Activated CD8-positive, alpha-beta memory T cell treated with anti-CD3 and anti-CD28 coated beads, Interleukin-2, amount 10 ng/mL, durations not matched to agents 7 days and 5 days (primary cell): ENCODE data around the gene FADS3. TPM values are rescaled to one million over a fixed set of nuclear protein-coding genes. Genes with fewer than 3 reads are reported as not detected.

ENCODE experiments used
- ATAC-seq: fragments of 150-1000 bp; cut with Tn5 transposase; one replicate; pipeline ENCODE4 v1.10.0; 2021; ENCODE audit warnings: moderate library complexity
- CTCF ChIA-PET: fragments of 350-600 bp; sonication (Branson Sonifier 250); formaldehyde crosslinking; loops from one replicate; lab custom pipeline; 2021; ENCODE audit warnings: antibody characterized with exemption; lab: Charles Lee
- DNase-seq: peaks from one replicate; pipeline ENCODE4 v3.0.0-alpha.2; 2020
- H3K27ac Mint-ChIP-seq: one replicate; pipeline ENCODE4 v1.8.0; 2021; ENCODE audit warnings: mild to moderate bottlenecking, mixed read lengths
- H3K27me3 Mint-ChIP-seq: one replicate; pipeline ENCODE4 v1.8.0; 2021; ENCODE audit warnings: mixed read lengths
- H3K36me3 Mint-ChIP-seq: one replicate; pipeline ENCODE4 v1.8.0; 2021; ENCODE audit warnings: mild to moderate bottlenecking, mixed read lengths
- H3K4me1 Mint-ChIP-seq: one replicate; pipeline ENCODE4 v1.8.0; 2021; ENCODE audit warnings: mixed read lengths
- H3K4me3 Mint-ChIP-seq: one replicate; pipeline ENCODE4 v1.8.0; 2021; ENCODE audit warnings: mild to moderate bottlenecking, moderate library complexity, mixed read lengths
- H3K9me3 Mint-ChIP-seq: one replicate; pipeline ENCODE4 v1.8.0; 2022; ENCODE audit warnings: low read depth, mixed read lengths
- total RNA-seq, 2 experiments: library from RNA; stranded (reverse); gene quantifications; one replicate each; pipeline ENCODE4 v1.2.3, GENCODE V29; 2021

Gene FADS3
- total RNA-seq, 2 experiments from 2014 or later = 2.6 to 7.7 TPM

DNA sequence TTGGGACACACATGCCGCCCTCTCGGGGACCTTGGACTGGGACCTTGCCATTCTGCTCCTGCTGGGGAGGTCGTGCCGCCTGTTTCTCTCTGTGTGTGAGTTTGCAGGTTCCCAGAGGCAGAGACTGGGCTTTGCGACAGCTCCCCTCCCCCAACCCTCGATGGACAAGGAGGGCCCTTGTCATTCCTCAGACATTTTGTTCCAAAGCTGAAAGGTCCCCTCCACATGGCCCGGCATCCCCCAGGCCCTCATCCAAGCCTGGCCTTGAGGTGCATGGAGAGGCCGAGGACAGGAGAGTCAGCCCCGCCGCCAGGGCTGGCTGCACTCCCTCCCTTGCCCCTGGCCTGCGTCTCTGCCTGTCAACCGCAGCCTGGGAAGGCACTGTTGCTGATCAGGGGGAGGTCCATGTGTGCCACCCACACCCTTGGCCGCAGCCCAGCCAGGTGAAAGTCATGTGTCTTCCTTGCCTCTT is 37.6 kb downstream of the FADS3 start:
- no peak overlapping the region for H3K4me3 Mint-ChIP-seq
- CTCF ChIA-PET = interaction anchor here (1.0 kb wide), 1 partner anchor 45 kb away, joined by 3 read pairs; no protein-coding TSS in a partner anchor
- no peaks in the 10 kb centered on the region for H3K4me1 Mint-ChIP-seq
- DNase-seq (no peak), ATAC-seq (no peak)
- no peaks in the 10 kb centered on the region for H3K9me3 Mint-ChIP-seq
- peaks cover 26% of the 10 kb centered on the region for H3K36me3 Mint-ChIP-seq
- no peak overlapping the region for H3K27ac Mint-ChIP-seq
- H3K27me3 Mint-ChIP-seq = no peaks in the 10 kb centered on the region

DNA sequence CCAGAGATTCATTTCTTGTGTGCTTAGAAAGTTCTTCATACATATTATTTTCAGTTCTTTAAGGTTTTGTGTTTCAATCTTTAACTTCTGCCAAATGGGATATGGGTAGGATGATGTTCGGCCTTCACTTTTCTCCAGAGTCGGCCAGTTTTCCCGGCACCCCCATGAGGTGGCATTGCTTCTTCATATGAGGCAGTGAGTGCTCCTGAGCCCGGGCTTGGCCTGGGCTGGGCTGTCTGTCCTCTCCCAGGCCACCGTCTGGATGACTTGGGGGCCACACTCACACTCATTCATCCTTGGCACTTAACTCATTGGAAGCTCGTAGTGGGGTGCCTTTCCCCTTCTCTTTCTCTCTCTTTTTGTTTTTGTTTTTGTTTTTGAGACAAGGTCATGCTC is 39.4 kb downstream of the FADS3 start:
- no peak overlapping the region for H3K27ac Mint-ChIP-seq
- H3K36me3 Mint-ChIP-seq = peaks cover 40% of the 10 kb centered on the region
- no peak overlapping the region for H3K4me3 Mint-ChIP-seq
- DNase-seq (no peak), ATAC-seq (no peak)
- CTCF ChIA-PET = no interaction called here
- no peaks in the 10 kb centered on the region for H3K4me1 Mint-ChIP-seq
- no peaks in the 10 kb centered on the region for H3K27me3 Mint-ChIP-seq
- H3K9me3 Mint-ChIP-seq = no peaks in the 10 kb centered on the region

DNA sequence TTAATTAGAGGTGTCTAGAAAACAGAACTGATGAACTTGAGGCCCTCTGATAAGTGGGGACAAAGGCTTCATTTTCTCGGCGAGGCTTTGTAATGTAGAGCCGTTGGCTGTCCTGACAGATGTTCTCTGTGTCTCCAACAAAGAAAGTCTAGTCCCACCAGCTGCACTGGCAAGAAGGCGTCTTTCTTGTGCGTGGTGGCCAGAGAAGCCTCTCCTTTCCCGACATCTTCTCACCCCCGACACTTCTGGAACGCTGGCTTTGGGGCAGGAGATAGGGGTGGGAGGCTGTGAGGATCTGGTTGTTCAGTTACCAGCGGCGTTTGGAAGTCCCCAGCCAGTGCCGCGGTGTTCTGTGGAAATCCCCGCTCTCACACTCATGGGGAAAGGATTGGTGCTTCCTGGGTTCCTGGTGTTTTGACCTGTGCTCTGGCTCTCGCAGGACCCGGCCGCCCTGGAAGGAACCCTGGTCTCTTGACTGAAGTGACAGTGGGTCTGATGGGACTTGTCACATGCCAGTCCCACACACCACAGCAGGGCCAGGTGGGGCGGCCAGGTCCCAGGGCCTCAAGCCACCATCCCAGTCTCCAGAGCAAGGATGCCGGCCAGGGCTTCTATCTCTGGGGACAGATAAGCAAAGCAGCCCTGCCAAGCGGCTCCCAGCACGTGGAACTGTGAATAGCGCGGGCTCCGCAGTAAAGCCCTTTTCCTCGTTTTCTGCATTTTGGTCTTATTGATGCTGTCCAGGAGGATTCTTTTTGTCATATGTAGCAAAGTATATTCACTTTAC is 40.0 kb downstream of the FADS3 start:
- CTCF ChIA-PET = no interaction called here
- no peak overlapping the region for H3K27ac Mint-ChIP-seq
- H3K36me3 Mint-ChIP-seq = peaks cover 44% of the 10 kb centered on the region

DNA sequence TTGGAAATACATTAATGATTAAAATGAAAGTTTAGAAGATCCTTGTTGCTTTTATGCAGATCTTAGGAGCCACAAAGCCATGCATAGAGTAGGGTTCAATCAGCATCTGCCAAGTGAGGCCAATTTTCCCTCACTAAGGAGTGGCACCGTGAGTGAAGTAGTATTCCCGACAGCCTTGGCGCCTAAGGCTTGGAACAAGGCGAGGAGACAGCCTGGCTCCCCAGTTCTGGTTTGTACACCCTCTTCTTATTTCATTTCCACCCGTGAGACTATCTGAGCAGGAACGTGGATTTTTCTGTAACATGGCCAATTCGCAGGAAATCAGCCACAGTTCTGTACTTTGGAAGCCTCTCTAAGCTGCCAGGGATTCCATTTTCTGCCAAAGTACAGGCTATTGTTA is 40.7 kb downstream of the FADS3 start:
- DNase-seq = no peak
- no peaks in the 10 kb centered on the region for H3K4me1 Mint-ChIP-seq
- no peak overlapping the region for H3K4me3 Mint-ChIP-seq
- H3K27me3 Mint-ChIP-seq = no peaks in the 10 kb centered on the region
- no peak for ATAC-seq
- CTCF ChIA-PET = no interaction called here
- H3K9me3 Mint-ChIP-seq = no peaks in the 10 kb centered on the region
- H3K27ac Mint-ChIP-seq = no peak overlapping the region
- peaks cover 46% of the 10 kb centered on the region for H3K36me3 Mint-ChIP-seq

More for the DNA sequence above, 40.0 kb downstream of the FADS3 start:
- no peak for DNase-seq
- ATAC-seq = no peak
- Mint-ChIP-seq H3K4me1 (no peaks in the 10 kb centered on the region), H3K9me3 (no peaks in the 10 kb centered on the region), H3K27me3 (no peaks in the 10 kb centered on the region), H3K4me3 (no peak overlapping the region)

DNA sequence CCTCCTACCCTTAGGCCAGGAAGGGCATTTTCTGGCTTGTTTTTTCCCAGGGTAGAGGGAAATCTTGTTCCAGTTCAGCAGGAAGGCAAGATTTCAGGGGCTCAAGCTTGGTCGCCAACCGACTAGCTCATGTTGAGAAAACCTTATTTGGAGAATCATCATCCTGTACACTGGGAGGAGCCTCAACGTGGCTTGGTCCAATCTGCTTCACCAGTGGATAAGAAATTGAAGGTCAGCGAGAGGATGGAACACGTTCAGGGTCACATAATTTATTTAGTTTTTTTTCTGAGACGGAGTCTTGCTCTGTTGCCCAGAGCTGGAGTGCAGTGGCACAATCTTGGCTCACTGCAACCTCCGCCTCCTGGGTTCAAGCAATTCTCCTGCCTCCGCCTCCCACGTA is 42.7 kb downstream of the FADS3 start:
- Mint-ChIP-seq H3K27ac (no peak overlapping the region), H3K4me3 (no peak overlapping the region), H3K4me1 (no peaks in the 10 kb centered on the region), H3K36me3 (peaks cover 50% of the 10 kb centered on the region), H3K27me3 (no peaks in the 10 kb centered on the region), H3K9me3 (no peaks in the 10 kb centered on the region)
- ATAC-seq (no peak), DNase-seq (no peak)
- CTCF ChIA-PET = interaction anchor here (1.3 kb wide), 1 partner anchor 20 kb away, joined by 3 read pairs; the partner anchor contains the start of gene FADS2

DNA sequence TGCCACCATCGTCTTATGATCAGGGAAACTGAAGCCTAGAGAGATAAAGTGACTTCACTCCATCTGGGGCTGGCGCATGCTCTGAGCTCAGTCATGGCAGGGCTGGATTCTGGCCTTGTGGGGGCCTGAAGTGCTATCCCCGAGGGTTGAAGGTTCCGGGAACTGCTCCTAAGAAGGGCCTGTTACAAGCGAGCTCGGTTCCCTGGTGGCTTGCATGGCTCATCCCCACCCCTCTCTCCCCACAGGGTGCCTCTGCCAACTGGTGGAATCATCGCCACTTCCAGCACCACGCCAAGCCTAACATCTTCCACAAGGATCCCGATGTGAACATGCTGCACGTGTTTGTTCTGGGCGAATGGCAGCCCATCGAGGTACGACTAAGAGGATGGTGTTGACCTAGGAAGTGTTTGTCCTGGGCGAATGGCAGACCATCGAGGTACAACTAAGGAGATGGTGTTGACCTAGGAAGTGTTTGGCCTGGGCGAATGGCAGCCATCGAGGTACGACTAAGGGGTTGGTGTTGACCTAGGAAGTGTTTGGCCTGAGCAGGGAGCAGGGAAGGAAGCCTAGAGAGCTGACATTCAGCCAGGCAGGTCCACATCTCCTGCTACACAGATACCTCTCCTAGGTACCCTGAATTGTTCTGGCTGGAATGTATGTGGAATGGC is 43.3 kb downstream of the FADS3 start:
- H3K27ac Mint-ChIP-seq = no peak overlapping the region
- ATAC-seq = no peak
- CTCF ChIA-PET = interaction anchor here (1.3 kb wide), 1 partner anchor 20 kb away, joined by 3 read pairs; the partner anchor contains the start of gene FADS2

DNA sequence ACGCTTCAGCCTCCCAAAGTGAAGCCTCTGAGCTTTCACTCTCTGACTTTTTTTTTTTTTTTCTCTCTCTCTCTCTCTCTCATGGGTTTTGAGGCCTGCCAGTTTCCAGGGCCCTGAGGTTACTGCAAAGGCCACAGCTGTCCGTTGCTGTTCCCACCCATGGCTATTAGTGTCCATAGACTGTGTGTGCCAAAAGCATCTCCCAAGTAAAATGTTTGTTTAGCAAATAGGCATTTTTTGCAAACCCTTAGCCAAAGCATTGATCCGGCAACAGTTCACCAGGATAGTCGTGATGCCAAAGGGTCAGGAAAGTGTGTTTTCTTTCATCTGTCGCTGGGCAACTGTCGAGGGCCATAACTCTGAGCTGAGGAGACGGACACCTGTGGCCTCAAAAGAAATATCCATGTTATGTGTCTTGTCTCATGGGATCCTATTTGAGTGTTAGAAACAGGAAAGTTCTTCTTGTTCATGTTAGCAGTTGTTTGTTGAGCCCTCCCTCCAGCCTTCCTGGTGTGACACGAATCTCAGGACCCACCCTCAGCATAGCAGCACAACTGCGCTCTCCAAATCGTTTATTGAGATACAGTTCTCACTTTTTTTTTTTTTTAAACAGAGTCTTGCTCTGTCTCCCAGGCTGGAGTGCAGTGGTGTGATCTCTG is 44.9 kb downstream of the FADS3 start:
- no peaks in the 10 kb centered on the region for H3K4me1 Mint-ChIP-seq
- no peaks in the 10 kb centered on the region for H3K9me3 Mint-ChIP-seq
- H3K4me3 Mint-ChIP-seq = no peak overlapping the region
- CTCF ChIA-PET = interaction anchor here (0.7 to 1.0 kb wide), 2 partner anchors 25 to 53 kb away, joined by 3 read pairs; no protein-coding TSS in a partner anchor
- ATAC-seq (no peak), DNase-seq (no peak)
- H3K27me3 Mint-ChIP-seq = no peaks in the 10 kb centered on the region
- peaks cover 50% of the 10 kb centered on the region for H3K36me3 Mint-ChIP-seq
- H3K27ac Mint-ChIP-seq = no peak overlapping the region

More for the DNA sequence above, 43.3 kb downstream of the FADS3 start:
- no peak for DNase-seq
- peaks cover 52% of the 10 kb centered on the region for H3K36me3 Mint-ChIP-seq
- no peaks in the 10 kb centered on the region for H3K27me3 Mint-ChIP-seq
- no peaks in the 10 kb centered on the region for H3K9me3 Mint-ChIP-seq
- no peak overlapping the region for H3K4me3 Mint-ChIP-seq
- H3K4me1 Mint-ChIP-seq = no peaks in the 10 kb centered on the region

DNA sequence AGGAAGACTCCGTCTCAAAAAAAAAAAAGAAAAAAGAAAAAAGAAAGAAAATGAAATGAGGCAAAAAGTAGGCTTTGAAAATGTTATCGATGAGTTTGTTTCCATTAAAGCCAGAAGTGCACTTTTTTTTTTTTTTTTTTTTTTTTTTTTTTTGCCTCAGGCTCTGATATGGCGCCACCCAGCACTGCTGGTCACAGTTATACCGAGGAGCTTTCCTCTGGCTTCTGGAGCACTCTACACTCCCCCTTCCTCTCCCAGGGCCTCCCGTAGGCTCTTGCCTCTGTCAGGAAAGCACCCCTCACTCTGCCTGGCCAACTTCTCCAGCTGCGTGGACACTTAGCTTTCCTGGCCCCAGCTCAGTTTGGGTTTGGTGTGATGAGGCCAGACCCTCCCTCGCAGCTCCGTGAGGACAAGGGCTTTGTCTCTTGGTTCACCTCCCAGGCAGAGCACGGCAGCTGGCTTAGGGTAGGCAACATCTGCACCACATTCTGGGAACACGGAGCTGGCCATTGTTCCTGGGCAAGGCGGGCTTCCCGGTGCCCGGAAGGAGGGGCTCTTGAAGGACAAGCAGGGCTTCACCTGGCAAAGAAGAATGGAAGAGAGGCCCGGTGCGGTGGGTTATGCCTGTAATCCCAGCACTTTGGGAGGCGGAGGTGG is 46.3 kb downstream of the FADS3 start:
- Mint-ChIP-seq H3K36me3 (peaks cover 56% of the 10 kb centered on the region), H3K27me3 (no peaks in the 10 kb centered on the region), H3K9me3 (no peaks in the 10 kb centered on the region), H3K4me1 (no peaks in the 10 kb centered on the region), H3K27ac (no peak overlapping the region), H3K4me3 (no peak overlapping the region)
- no peak for ATAC-seq
- DNase-seq = no peak
- CTCF ChIA-PET = interaction anchor here (0.6 to 1.2 kb wide), 4 partner anchors 16 to 264 kb away, joined by 3 to 5 read pairs (median 4); no protein-coding TSS in a partner anchor

DNA sequence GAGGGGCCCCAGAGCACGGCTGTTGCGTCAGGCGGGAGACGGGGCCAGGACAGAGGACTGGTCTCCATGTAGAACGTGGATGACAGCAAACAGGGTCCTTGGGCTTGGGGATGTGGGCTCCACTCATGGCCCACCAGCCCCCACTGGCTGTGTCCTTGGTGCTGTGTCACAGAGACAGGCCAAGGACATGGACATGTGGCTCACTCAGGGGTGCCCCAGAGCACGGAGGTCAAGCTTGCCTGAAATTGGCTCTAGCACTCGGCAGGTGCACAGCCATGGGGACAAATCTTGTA is 48.9 kb downstream of the FADS3 start:
- CTCF ChIA-PET = interaction anchor here (2.1 kb wide), 1 partner anchor 239 kb away, joined by 5 read pairs; no protein-coding TSS in a partner anchor
- Mint-ChIP-seq H3K4me1 (no peaks in the 10 kb centered on the region), H3K36me3 (peaks cover 58% of the 10 kb centered on the region), H3K27ac (no peak overlapping the region), H3K4me3 (no peak overlapping the region), H3K27me3 (no peaks in the 10 kb centered on the region), H3K9me3 (no peaks in the 10 kb centered on the region)
- ATAC-seq = no peak
- DNase-seq = no peak

DNA sequence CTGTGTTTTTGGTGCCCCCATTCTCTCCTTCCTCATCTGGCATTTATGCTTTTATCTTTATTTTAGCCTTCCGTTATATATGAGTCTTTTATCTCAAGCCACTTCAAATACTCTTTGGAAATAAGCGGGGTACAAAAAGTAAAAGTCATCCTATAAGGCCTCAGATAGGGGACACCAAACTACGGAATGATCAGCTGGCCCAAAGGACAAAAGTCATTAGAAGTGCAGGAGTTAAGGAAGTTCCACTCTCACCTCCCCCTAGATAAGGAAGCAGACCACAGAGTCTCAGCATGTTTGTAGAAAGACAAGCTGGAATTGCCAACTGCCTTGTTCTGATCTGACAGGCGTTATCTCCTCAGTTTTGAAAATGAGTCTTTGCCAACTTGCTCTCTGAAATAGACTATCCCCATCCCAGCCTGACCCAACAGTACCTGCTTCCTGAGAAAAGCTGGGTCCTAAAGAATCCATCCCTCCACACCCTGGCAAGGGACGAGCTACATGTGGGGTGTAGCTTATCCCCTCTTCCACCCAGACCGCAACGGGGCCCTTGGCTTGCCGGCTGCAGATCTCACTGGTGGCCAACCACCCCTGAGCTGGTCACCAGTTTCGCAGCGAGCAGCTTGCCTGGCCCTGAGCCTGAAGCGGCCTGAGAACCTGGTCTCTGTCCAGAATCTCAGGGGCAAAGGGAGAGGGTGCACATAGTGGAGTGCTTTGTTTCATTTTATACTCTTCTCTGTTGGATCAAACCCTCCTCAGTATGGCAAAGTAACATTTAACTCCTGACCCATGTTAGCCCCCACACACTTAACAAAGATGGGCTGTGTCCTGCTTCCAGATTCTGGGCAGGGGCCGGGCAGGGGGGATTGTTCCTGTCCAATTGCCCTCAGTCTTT is 49.5 kb downstream of the FADS3 start:
- Mint-ChIP-seq H3K27me3 (no peaks in the 10 kb centered on the region), H3K4me1 (no peaks in the 10 kb centered on the region), H3K9me3 (no peaks in the 10 kb centered on the region), H3K4me3 (no peak overlapping the region), H3K36me3 (peaks cover 56% of the 10 kb centered on the region), H3K27ac (peak overlapping the region; percentile 15)
- ATAC-seq (no peak), DNase-seq (no peak)
- CTCF ChIA-PET = interaction anchor here (2.1 kb wide), 1 partner anchor 240 kb away, joined by 5 read pairs; no protein-coding TSS in a partner anchor

DNA sequence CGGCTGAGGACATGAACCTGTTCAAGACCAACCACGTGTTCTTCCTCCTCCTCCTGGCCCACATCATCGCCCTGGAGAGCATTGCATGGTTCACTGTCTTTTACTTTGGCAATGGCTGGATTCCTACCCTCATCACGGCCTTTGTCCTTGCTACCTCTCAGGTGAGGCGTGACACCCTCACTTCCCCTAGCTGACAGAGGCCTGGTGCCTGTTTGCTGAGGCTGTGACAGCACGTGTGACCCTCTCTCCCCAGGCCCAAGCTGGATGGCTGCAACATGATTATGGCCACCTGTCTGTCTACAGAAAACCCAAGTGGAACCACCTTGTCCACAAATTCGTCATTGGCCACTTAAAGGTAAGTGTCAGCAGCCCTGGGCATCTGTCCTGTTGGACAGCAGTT is 51.0 kb downstream of the FADS3 start:
- DNase-seq (no peak), ATAC-seq (no peak)
- Mint-ChIP-seq H3K36me3 (peaks cover 53% of the 10 kb centered on the region), H3K9me3 (no peaks in the 10 kb centered on the region), H3K27ac (no peak overlapping the region), H3K27me3 (no peaks in the 10 kb centered on the region), H3K4me1 (peaks cover 7% of the 10 kb centered on the region), H3K4me3 (no peak overlapping the region)
- CTCF ChIA-PET = no interaction called here

DNA sequence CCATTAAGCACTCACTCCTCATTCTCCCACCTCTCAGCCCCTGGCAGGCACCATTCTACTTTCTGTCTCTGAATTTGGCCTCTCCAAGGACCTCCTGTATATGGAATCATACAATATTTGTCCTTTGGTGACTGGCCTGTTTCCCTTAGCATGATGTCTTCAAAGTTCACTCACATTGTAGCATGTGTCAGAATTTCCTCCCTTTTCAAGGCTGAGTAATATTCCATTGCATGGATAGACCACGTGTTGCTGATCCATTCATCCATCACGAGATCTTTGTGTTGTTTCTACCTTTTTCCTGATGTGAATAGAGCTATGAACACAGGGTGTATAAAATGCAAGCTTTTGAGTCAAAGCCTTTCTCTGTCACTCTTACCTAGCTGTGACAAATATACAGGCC is 51.6 kb downstream of the FADS3 start:
- no peak overlapping the region for H3K27ac Mint-ChIP-seq
- H3K36me3 Mint-ChIP-seq = peaks cover 51% of the 10 kb centered on the region
- DNase-seq (no peak), ATAC-seq (no peak)
- no peaks in the 10 kb centered on the region for H3K9me3 Mint-ChIP-seq
- H3K27me3 Mint-ChIP-seq = no peaks in the 10 kb centered on the region
- CTCF ChIA-PET = no interaction called here
- H3K4me3 Mint-ChIP-seq = no peak overlapping the region
- peaks cover 13% of the 10 kb centered on the region for H3K4me1 Mint-ChIP-seq
